ENCODE data around the gene DHX16.

DHX16 gene

GRCh38 chr6:30691208-30691847 lies 18.5 kb upstream of the DHX16 start:
- no peak for DNase-seq (ENCODE audit: low spot score)

- DNase-seq (ENCODE audit: low spot score), result peak; percentile 94
Measured at GRCh38 chr6:30690403-30691207, 17.8 kb upstream of the DHX16 start, which contains the start of gene NRM. NRM (minus strand) TSS chr6:30690984; CDS start chr6:30690974, 10 bp downstream.

GRCh38 chr6:30689985-30690384 lies 17.2 kb upstream of the DHX16 start:
- no peak for DNase-seq (ENCODE audit: low spot score)

- no peak for DNase-seq (ENCODE audit: low spot score)
Measured at GRCh38 chr6:30689022-30689865, 16.4 kb upstream of the DHX16 start.

- no peak for DNase-seq (ENCODE audit: low spot score)
Measured at GRCh38 chr6:30688569-30688968, 15.8 kb upstream of the DHX16 start.

GRCh38 chr6:30687659-30688431 lies 15.0 kb upstream of the DHX16 start:
- DNase-seq (ENCODE audit: low spot score), result peak; percentile 52

GRCh38 chr6:30686908-30687658 lies 14.3 kb upstream of the DHX16 start:
- DNase-seq (ENCODE audit: low spot score), result peak; percentile 92

- peak; percentile 80 for DNase-seq (ENCODE audit: low spot score)
Measured at GRCh38 chr6:30686009-30686907, 13.5 kb upstream of the DHX16 start, which contains the start of gene PPP1R18. PPP1R18 (minus strand) TSS chr6:30686645; CDS start chr6:30686018, 627 bp downstream.

GRCh38 chr6:30685157-30686008 lies 12.6 kb upstream of the DHX16 start:
- DNase-seq (ENCODE audit: low spot score), result no peak

- DNase-seq (ENCODE audit: low spot score), result peak; percentile 32
Measured at GRCh38 chr6:30684386-30685156, 11.8 kb upstream of the DHX16 start.

- DNase-seq (ENCODE audit: low spot score), result no peak
Measured at GRCh38 chr6:30683980-30684338, 11.2 kb upstream of the DHX16 start.

GRCh38 chr6:30683183-30683979 lies 10.6 kb upstream of the DHX16 start:
- DNase-seq (ENCODE audit: low spot score), result no peak

GRCh38 chr6:30682143-30683117 lies 9.6 kb upstream of the DHX16 start:
- DNase-seq (ENCODE audit: low spot score), result peak; percentile 73

- DNase-seq (ENCODE audit: low spot score), result no peak
Measured at GRCh38 chr6:30681766-30682142, 8.9 kb upstream of the DHX16 start.

- no peak for DNase-seq (ENCODE audit: low spot score)
Measured at GRCh38 chr6:30679765-30680535, 7.1 kb upstream of the DHX16 start.
